ENCODE results near the gene REXO1.
"Not testable (repeated sequence)": the region's sequence is repeated elsewhere in the genome, so short reads cannot be mapped to it uniquely, and the experiment has no call there.

DNA sequence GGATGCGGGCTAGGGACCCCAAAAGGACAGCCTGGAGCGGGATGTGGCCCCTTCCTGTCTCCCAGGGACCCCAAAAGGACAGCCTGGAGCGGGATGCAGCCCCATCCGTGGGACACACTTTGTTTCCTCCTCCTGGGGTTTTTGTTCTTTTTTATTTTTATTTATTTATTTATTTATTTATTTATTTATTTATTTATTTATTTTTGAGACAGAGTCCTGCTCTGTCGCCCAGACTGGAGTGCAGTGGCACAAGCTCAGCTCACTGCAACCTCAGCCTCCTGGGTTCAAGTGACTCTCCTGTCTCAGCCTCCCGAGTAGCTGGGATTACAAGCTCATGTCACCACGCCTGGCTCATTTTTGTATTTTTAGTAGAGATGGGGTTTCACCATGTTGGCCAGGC lies 51.0 kb downstream of the REXO1 start:
- TF ChIP-seq, protein P1, sequence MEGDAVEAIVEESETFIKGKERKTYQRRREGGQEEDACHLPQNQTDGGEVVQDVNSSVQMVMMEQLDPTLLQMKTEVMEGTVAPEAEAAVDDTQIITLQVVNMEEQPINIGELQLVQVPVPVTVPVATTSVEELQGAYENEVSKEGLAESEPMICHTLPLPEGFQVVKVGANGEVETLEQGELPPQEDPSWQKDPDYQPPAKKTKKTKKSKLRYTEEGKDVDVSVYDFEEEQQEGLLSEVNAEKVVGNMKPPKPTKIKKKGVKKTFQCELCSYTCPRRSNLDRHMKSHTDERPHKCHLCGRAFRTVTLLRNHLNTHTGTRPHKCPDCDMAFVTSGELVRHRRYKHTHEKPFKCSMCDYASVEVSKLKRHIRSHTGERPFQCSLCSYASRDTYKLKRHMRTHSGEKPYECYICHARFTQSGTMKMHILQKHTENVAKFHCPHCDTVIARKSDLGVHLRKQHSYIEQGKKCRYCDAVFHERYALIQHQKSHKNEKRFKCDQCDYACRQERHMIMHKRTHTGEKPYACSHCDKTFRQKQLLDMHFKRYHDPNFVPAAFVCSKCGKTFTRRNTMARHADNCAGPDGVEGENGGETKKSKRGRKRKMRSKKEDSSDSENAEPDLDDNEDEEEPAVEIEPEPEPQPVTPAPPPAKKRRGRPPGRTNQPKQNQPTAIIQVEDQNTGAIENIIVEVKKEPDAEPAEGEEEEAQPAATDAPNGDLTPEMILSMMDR (IDR thresholded peaks at IDR 0.05): not testable (repeated sequence)
- TF ChIP-seq POLR2A, EP300 (IDR thresholded peaks at IDR 0.05): not testable (repeated sequence)
